MG63 (cell line): ENCODE results near the gene ICOSLG. TPM values are rescaled to one million over a fixed set of nuclear protein-coding genes. Genes with fewer than 3 reads are reported as not detected.
"Not testable (repeated sequence)": the region's sequence is repeated elsewhere in the genome, so short reads cannot be mapped to it uniquely, and the experiment has no call there.

Source experiments
- DNase-seq: peaks from one replicate; pipeline ENCODE4 v3.0.0-alpha.2; 2020
- H3K27me3 ChIP-seq: fragments of 250-450 bp; sonication (Bioruptor Pico); 2 replicates; pipeline ENCODE4 v1.5.1; 2020; ENCODE audit warnings: mild to moderate bottlenecking, moderate library complexity
- H3K36me3 ChIP-seq: fragments of 250-450 bp; sonication (Bioruptor Pico); 2 replicates; pipeline ENCODE4 v1.5.1; 2020; ENCODE audit warnings: mild to moderate bottlenecking, moderate library complexity
- H3K4me3 ChIP-seq: fragments of 250-450 bp; sonication (Bioruptor Pico); 2 replicates; pipeline ENCODE4 v1.5.1; 2020; ENCODE audit warnings: mild to moderate bottlenecking, moderate library complexity
- H3K9me3 ChIP-seq: fragments of 250-450 bp; sonication (Bioruptor Pico); 2 replicates; pipeline ENCODE4 v1.5.1; 2020; ENCODE audit warnings: mild to moderate bottlenecking, moderate library complexity
- total RNA-seq: library from RNA; depleted of rRNA; stranded (reverse); fragments of >200 nt; shearing (Covaris generic); gene quantifications from 2 replicates; pipeline ENCODE4 v1.2.3, GENCODE V29; 2014; ENCODE audit warnings: low replicate concordance

Gene ICOSLG
- total RNA-seq, 1 experiment from 2014 or later: 0.30 TPM

- Histone ChIP-seq H3K36me3 (no peaks in the 10 kb centered on the region), H3K9me3 (no peaks in the 10 kb centered on the region), H3K27me3 (no peaks in the 10 kb centered on the region), H3K4me3 (no peak overlapping the region)
- DNase-seq: no peak
Measured at GRCh38 chr21:44253832-44254710, 13.3 kb upstream of the ICOSLG start.

- H3K4me3 ChIP-seq, H3K27me3 ChIP-seq, DNase-seq, H3K36me3 ChIP-seq, H3K9me3 ChIP-seq: not testable (repeated sequence)
Measured at GRCh38 chr21:44249204-44250037, 8.7 kb upstream of the ICOSLG start.

- not testable (repeated sequence) for H3K36me3 ChIP-seq
Measured at GRCh38 chr21:44247904-44248303, 7.2 kb upstream of the ICOSLG start.

DNA sequence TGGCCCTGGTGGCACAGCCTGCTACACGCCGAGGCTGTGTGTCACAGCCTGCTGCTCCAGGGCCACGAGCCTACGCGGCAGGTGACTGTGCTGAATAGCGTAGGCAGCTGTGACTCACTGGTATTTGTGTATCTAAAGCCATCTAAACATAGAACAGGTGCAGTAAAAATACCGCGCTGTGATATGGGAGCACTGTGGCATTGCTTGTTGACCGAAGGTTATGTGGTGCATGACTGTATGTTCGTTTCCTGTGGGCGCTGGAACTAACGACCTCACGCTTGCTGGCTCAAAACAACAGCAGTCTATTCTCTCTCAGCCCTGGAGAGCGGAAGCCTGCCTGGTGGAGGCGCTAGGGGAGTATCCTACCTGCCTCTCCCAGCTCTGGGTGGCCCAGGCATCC is 3.2 kb upstream of the ICOSLG start:
- not testable (repeated sequence) for H3K4me3 ChIP-seq, H3K36me3 ChIP-seq, H3K9me3 ChIP-seq, H3K27me3 ChIP-seq, DNase-seq

More at GRCh38 chr21:44247904-44248303, 7.2 kb upstream of the ICOSLG start:
- not testable (repeated sequence) for H3K27me3 ChIP-seq, DNase-seq, H3K9me3 ChIP-seq, H3K4me3 ChIP-seq

DNA sequence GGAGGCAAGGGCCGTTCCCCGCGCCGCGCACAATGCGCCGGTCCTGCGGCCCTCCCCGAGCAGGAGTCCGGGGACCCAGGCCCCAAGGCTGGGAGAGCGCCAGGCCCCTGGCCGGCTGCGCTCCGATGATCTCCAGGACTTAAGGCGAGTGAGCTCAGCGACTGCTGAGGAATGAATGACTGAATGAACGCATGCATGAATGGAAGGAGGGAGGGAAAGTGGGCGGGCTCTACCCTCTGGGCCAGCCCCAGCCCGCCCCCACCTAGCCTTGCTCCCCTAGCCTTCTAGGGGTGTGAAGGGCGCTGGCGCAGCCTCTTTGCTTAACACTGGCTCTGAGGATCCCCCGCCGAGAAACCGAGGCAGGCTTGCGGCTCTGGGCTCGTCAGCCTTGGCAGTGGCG is 538 bp upstream of the ICOSLG start:
- not testable (repeated sequence) for H3K27me3 ChIP-seq, H3K4me3 ChIP-seq, H3K36me3 ChIP-seq, H3K9me3 ChIP-seq, DNase-seq

- H3K9me3 ChIP-seq, H3K36me3 ChIP-seq, H3K27me3 ChIP-seq, DNase-seq, H3K4me3 ChIP-seq: not testable (repeated sequence)
Measured at GRCh38 chr21:44240353-44240752, 390 bp downstream of the ICOSLG start.

DNA sequence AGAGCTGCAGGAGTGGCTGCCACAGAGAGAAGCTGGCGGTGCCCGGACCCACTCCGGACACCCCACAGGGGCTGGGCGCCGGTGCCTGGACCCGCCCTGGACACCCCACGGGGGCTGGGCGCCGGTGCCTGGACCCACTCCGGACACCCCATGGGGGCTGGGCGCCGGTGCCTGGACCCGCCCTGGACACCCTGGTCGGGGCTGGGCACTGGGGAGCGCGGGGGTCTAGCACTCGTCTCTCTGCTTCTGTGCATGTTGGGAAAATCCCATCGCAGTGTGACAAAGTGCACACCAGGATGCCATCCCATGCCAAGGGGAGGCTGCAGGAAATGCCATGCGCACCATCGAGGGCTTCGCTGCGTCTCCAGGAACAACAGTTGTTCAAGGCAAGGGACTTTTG is 11.2 kb downstream of the ICOSLG start:
- H3K36me3 ChIP-seq, H3K4me3 ChIP-seq, H3K9me3 ChIP-seq, DNase-seq, H3K27me3 ChIP-seq: not testable (repeated sequence)

DNA sequence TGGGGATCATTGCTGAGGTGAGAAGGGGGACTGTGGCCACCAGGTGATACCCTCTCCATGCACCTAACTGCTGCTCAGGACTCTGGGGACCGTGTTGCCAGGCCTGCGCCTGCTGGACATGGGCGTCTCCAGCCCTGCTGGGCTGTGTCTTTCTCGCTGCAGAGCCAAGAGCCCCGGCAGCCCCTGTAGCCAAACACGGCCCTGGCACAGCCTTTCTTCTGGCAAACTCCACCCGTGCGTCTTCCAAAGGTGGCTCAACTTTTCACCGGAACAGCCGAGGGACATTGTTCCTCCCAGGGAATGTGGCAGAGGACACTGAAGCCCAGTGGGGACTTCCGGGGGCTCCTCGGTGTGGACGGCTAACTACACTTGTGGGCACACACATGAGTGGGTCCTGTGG is 12.6 kb downstream of the ICOSLG start:
- not testable (repeated sequence) for H3K4me3 ChIP-seq, DNase-seq, H3K36me3 ChIP-seq, H3K27me3 ChIP-seq, H3K9me3 ChIP-seq

- not testable (repeated sequence) for H3K36me3 ChIP-seq, H3K27me3 ChIP-seq, H3K4me3 ChIP-seq, H3K9me3 ChIP-seq, DNase-seq
Measured at GRCh38 chr21:44227614-44228013, 13.1 kb downstream of the ICOSLG start.

DNA sequence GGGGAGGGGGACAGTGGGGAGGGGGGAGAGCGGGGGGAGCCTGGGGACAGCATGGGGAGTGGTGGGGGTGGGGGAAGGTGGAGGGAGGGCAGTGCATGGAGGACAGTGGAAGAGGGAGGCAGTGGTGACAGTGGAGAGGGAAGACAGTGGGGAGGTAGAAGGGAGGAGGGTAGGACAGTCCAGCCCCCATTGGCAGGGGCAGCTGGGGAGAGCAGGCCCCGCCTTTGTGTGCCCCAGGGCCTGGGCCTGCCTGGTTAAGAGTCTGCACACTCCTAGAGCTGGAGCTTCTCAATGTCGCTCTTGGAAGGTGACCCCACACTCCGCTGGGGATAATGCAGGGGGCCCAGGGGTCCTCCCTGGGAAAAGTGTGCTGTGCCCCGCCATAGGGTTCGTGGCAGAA is 15.1 kb downstream of the ICOSLG start:
- not testable (repeated sequence) for DNase-seq, H3K4me3 ChIP-seq, H3K36me3 ChIP-seq, H3K9me3 ChIP-seq, H3K27me3 ChIP-seq

DNA sequence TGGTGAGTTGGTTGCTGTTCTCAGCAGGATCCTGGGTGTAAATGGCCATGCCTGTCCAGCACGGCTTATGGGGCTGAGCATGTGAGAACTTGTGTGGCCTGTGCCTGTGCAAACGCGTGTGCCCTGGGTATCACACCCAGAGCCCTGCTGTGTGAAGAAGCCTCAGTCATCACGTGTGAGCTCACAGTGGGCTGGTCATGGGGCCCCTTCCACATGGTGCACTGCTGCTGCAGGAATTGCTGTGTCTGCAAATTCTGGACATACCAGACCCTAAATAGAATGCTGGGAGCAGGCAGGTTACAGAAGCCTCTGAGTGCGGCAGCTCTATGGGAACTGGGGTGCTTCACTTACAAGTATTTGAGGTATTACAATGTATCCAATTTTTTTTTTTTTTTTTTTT is 17.4 kb downstream of the ICOSLG start:
- H3K27me3 ChIP-seq, H3K4me3 ChIP-seq, DNase-seq, H3K9me3 ChIP-seq, H3K36me3 ChIP-seq: not testable (repeated sequence)

DNA sequence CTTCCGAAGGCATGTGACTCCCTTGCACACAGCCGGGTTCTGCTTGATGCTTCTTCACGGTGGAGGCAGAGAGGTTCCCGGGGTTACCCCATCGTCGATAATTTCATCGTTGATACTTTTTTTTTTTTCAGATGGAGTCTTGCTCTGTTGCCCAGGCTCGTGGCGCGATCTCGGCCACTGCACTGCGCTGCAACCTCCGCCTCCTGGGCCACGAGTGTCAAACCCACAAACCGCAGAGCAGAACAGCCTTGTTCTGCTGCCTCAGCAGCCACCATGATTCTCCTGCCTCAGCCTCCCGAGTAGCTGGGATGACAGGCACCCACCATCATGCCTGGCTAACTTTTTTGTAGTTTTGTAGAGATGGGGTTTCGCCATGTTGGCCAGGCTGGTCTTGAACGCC is 20.1 kb downstream of the ICOSLG start:
- not testable (repeated sequence) for H3K36me3 ChIP-seq, DNase-seq, H3K4me3 ChIP-seq, H3K27me3 ChIP-seq, H3K9me3 ChIP-seq

- not testable (repeated sequence) for H3K9me3 ChIP-seq, H3K36me3 ChIP-seq, H3K27me3 ChIP-seq, DNase-seq, H3K4me3 ChIP-seq
Measured at GRCh38 chr21:44218461-44218860, 22.3 kb downstream of the ICOSLG start.

DNA sequence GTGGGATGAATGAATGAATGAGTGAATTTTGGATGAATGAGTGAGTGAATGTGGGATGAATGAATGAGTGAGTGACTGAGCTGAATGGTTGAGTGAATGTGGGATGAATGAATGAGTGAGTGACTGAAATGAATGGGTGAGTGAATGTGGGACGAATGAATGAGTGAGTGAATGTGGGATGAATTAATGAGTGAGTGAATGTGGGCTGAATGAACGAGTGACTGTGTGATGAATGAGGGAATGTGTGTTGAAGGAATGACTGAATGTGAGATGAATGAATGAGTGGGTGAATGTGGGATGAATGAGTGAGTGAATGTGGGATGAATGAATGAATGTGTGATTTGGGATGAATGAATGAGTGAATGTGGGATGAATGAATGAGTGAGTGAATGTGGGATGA is 28.8 kb downstream of the ICOSLG start:
- H3K27me3 ChIP-seq, H3K9me3 ChIP-seq, DNase-seq, H3K36me3 ChIP-seq, H3K4me3 ChIP-seq: not testable (repeated sequence)

- H3K4me3 ChIP-seq, H3K36me3 ChIP-seq, H3K27me3 ChIP-seq, H3K9me3 ChIP-seq, DNase-seq: not testable (repeated sequence)
Measured at GRCh38 chr21:44211574-44211973, 29.2 kb downstream of the ICOSLG start.

DNA sequence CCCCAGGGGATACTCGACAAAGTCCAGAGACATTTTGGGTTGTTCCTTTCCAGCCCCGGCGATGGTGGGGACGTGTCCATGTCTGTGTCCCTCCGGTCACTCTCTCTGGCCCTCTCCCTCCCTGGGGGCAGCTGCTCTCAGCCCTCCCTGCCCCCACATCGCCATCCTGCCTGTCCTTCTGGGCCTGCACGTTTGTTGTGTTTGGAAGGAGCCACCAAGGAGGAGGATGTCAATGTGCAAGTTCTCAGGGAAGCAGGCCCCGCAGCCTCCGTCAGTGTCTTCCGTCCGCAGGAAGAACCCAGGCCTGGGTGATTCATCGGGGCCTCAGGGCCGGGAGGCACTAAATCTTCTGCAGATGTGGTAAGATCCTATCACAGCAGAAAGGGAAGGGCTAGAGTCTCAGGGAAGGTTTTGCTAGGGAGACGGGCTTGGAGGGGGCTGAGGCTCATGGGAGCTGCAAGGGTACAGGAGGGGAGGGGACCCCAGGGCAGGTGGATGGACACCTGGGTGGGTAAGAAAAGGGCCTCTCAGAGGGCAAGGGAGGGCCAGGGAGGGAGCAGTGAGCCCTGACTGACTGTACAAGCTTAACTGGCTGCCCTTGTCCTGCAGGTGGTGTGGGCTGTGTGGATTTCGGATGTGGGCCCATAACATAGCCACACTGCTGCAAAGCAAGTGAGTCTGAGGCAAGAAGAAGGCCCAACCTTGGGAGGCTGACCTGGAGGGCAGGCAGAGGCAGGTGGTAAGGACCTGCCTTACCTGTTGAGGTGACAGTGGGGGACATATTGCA is 32.7 kb downstream of the ICOSLG start:
- DNase-seq, H3K4me3 ChIP-seq, H3K9me3 ChIP-seq, H3K27me3 ChIP-seq, H3K36me3 ChIP-seq: not testable (repeated sequence)
